ENCODE measurements around the gene SIN3B. TPM values are rescaled to one million over a fixed set of nuclear protein-coding genes. Genes with fewer than 3 reads are reported as not detected.
A peak's percentile ranks its signal among the peaks of the same experiment; 100 is the strongest.

The SIN3B gene
- total and polyA plus RNA-seq, 9 of the 15 experiments (the other 6 are each of a cell fraction or from before 2014, with no cell fraction given): 0.51 to 34.2 (median 14.3) TPM

DNA sequence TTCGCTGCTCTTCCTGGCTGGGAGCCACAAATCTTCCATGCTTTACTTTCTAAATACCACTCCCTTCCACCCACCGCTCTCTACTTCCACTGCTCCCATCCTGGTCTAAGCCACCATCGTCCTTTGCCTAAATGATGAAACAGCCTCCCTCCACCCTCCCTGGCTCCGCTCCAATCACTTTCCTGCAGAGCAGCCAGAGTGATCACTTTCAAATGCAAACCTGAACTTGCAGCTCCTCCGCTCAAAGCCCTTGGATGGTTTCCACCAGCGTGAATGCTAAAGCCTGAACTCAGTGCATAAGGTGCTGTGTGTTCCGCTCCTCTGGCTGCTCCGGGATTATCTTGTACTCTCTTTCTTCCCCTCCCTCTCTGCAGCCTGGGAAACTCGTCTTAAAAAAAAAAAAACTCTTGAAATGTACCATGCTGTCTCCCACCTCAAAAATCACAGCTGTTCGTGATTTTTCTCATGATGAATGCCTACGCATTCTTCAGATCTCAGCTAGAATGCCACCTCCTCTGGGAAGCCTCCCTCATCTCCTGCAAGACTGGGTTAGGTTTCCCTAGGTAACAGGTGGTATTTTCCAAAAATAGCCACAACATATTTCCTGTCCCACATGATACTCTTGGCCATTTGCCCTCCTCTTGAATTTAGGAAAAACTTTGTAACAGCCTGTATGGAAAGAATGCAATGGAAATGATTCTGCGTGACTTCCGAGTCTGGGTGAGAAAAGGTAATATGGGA is 3.7 kb upstream of the SIN3B start (continued):
- TF ChIP-seq SMARCA4 (IDR thresholded peaks at IDR 0.05): 0 out of 2 replicates have a peak, but pooled peaks have one; percentile 15
- TF ChIP-seq, protein P1, sequence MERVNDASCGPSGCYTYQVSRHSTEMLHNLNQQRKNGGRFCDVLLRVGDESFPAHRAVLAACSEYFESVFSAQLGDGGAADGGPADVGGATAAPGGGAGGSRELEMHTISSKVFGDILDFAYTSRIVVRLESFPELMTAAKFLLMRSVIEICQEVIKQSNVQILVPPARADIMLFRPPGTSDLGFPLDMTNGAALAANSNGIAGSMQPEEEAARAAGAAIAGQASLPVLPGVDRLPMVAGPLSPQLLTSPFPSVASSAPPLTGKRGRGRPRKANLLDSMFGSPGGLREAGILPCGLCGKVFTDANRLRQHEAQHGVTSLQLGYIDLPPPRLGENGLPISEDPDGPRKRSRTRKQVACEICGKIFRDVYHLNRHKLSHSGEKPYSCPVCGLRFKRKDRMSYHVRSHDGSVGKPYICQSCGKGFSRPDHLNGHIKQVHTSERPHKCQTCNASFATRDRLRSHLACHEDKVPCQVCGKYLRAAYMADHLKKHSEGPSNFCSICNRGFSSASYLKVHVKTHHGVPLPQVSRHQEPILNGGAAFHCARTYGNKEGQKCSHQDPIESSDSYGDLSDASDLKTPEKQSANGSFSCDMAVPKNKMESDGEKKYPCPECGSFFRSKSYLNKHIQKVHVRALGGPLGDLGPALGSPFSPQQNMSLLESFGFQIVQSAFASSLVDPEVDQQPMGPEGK (CRISPR knock-in tag; IDR thresholded peaks at IDR 0.05; ENCODE audit: borderline replicate concordance): no peak
- TF ChIP-seq CTBP1 (IDR thresholded peaks at IDR 0.05; ENCODE audit: borderline replicate concordance): peak; percentile 63
- TF ChIP-seq, protein P2, sequence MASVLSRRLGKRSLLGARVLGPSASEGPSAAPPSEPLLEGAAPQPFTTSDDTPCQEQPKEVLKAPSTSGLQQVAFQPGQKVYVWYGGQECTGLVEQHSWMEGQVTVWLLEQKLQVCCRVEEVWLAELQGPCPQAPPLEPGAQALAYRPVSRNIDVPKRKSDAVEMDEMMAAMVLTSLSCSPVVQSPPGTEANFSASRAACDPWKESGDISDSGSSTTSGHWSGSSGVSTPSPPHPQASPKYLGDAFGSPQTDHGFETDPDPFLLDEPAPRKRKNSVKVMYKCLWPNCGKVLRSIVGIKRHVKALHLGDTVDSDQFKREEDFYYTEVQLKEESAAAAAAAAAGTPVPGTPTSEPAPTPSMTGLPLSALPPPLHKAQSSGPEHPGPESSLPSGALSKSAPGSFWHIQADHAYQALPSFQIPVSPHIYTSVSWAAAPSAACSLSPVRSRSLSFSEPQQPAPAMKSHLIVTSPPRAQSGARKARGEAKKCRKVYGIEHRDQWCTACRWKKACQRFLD (CRISPR knock-in tag; IDR thresholded peaks at IDR 0.05): no peak
- no peak for TF ChIP-seq SAFB2 (IDR thresholded peaks at IDR 0.05; ENCODE audit: borderline replicate concordance, low read depth, low read length, severe bottlenecking)
- no peak for TF ChIP-seq ARNT (IDR thresholded peaks at IDR 0.05)
- no peak for TF ChIP-seq DDX20 (tag; IDR thresholded peaks at IDR 0.05; ENCODE audit: low read depth)
- TF ChIP-seq FOSL1 (tag; conservative IDR thresholded peaks at IDR 0.05): no peak
- peak; percentile 73 for TF ChIP-seq ZFP36 (IDR thresholded peaks at IDR 0.05; ENCODE audit: low read depth, low read length, partially characterized antibody)
- no peak for TF ChIP-seq ZNF766 (CRISPR knock-in tag; conservative IDR thresholded peaks at IDR 0.05)
- TF ChIP-seq BDP1 (IDR thresholded peaks at IDR 0.05; ENCODE audit: insufficient read depth, insufficient read length): no peak
- TF ChIP-seq TEAD4 (IDR thresholded peaks at IDR 0.05; ENCODE audit: low read length): 0 out of 2 replicates have a peak, but pooled peaks have one; percentile 11
- no peak for TF ChIP-seq TEAD4 (CRISPR knock-in tag; IDR thresholded peaks at IDR 0.05; ENCODE audit: borderline replicate concordance)
- 0 out of 4 replicates have a peak, but pooled peaks of 1 of the 2 experiments have one; percentile 9 for TF ChIP-seq NRF1 (conservative IDR thresholded peaks at IDR 0.05 in 1 of 2, IDR thresholded peaks at IDR 0.05 in 1 of 2)
- TF ChIP-seq ESRRB (CRISPR knock-in tag; IDR thresholded peaks at IDR 0.05; ENCODE audit: borderline replicate concordance): no peak
- no peak for TF ChIP-seq ZNF785 (CRISPR knock-in tag; IDR thresholded peaks at IDR 0.05)
- no peak for TF ChIP-seq RUNX1 (IDR thresholded peaks at IDR 0.05; ENCODE audit: low read depth)
- TF ChIP-seq NCOA6 (IDR thresholded peaks at IDR 0.05): no peak
- TF ChIP-seq NFIC (IDR thresholded peaks at IDR 0.05): peak; percentile 87
- TF ChIP-seq, protein P3, sequence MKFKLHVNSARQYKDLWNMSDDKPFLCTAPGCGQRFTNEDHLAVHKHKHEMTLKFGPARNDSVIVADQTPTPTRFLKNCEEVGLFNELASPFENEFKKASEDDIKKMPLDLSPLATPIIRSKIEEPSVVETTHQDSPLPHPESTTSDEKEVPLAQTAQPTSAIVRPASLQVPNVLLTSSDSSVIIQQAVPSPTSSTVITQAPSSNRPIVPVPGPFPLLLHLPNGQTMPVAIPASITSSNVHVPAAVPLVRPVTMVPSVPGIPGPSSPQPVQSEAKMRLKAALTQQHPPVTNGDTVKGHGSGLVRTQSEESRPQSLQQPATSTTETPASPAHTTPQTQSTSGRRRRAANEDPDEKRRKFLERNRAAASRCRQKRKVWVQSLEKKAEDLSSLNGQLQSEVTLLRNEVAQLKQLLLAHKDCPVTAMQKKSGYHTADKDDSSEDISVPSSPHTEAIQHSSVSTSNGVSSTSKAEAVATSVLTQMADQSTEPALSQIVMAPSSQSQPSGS (CRISPR knock-in tag; IDR thresholded peaks at IDR 0.05): no peak
- no peak for TF ChIP-seq MYC (IDR thresholded peaks at IDR 0.05; ENCODE audit: low read depth, low read length)
- TF ChIP-seq MYC (CRISPR knock-in tag; IDR thresholded peaks at IDR 0.05; ENCODE audit: borderline replicate concordance, low read depth): no peak
- TF ChIP-seq, protein P4, sequence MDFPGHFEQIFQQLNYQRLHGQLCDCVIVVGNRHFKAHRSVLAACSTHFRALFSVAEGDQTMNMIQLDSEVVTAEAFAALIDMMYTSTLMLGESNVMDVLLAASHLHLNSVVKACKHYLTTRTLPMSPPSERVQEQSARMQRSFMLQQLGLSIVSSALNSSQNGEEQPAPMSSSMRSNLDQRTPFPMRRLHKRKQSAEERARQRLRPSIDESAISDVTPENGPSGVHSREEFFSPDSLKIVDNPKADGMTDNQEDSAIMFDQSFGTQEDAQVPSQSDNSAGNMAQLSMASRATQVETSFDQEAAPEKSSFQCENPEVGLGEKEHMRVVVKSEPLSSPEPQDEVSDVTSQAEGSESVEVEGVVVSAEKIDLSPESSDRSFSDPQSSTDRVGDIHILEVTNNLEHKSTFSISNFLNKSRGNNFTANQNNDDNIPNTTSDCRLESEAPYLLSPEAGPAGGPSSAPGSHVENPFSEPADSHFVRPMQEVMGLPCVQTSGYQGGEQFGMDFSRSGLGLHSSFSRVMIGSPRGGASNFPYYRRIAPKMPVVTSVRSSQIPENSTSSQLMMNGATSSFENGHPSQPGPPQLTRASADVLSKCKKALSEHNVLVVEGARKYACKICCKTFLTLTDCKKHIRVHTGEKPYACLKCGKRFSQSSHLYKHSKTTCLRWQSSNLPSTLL (IDR thresholded peaks at IDR 0.05): no peak
